Stimulated activated CD8-positive, alpha-beta memory T cell treated with anti-CD3 and anti-CD28 coated beads, Interleukin-4, amount 100 ng/mL, for 48 hours (primary cell): ENCODE results near the gene MCM8.
"Not testable (repeated sequence)": the region's sequence is repeated elsewhere in the genome, so short reads cannot be mapped to it uniquely, and the experiment has no call there.

Experiments
- DNase-seq: peaks from one replicate; pipeline ENCODE4 v3.0.0-alpha.2; 2020

The MCM8 gene

DNA sequence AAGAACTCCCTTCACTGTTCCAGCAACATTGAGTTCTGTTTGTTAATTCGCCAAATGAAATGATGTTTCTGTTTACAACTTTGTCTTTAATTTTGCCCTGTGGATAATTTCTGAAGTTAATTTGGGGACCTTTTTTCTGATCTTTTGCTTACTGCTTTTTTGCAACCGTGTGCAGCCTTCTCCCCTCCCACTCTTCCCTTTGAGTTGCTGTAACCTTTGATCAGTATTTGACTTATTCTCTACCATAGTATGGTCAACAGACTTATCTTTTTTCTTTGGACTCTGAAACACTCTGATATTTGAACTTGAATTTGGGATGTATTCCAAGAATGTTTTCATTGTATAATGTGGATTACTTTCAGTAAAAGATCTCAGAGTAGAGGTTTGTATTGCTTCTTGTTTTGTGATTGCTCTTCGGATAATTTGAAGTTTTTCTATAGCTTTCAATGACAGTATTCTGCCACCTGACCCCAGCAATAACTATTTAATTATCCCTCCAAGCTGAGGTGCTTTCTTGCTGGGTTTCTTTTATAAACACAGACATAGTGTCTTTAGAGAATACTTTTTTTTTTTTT is 57.2 kb downstream of the MCM8 start:
- no peak for DNase-seq

DNA sequence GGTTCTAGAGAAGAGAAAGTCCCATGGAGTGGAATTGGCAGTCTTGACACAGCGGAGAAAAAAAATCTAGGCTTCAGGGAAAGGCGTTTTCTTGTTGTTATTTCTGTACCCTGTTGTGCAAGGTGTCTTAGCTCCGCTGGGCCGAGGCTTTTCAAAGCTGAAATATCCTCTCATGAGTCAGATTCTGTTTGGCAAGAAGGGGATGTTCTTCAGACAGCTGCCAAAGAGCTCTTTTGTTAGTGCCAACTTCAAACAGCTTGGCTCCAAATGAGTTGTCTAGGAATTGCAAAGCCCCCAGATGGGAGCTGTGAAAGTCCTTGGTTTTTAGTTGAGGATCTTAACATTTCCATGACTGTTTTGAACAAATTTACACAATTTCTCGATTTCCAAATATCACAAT is 57.8 kb downstream of the MCM8 start:
- DNase-seq: no peak

DNA sequence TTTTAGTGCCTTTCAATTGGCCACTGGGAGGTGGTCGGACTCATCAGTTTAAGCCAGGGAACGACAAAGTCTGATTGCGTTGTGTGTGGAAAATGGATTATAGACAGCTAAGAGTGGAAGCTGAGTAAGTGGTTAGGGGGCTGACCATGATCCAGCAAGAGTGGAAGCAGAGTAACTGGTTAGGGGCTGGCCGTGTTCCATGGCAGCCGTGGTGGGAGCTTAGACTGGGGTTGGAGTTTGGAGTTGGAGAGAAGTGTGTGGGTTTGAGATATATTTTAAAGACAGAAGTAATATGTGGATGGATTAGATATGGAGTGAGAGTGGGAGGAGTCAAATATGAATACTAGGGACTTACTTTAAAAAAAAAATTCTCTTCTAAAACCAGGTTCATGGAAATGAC is 61.7 kb downstream of the MCM8 start:
- DNase-seq: no peak

DNA sequence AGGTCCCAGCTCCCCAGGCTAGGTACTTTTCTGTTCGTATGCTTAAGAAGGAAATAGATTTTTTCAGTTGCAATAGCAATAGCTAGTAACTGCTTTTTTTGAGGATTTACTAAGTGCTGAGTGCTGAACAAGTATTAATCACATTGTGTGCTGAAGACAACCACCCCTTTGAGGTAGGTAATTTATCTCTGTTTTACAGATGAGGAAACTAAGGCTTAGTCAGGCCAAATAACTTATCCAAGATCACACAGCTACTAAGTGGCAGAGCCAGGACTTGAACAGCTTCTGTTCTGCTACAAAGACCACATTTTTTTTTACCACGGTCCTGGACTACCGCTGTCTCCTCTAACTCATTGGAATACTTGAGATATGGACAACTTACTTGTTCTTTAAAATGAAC is 63.6 kb downstream of the MCM8 start:
- no peak for DNase-seq

DNA sequence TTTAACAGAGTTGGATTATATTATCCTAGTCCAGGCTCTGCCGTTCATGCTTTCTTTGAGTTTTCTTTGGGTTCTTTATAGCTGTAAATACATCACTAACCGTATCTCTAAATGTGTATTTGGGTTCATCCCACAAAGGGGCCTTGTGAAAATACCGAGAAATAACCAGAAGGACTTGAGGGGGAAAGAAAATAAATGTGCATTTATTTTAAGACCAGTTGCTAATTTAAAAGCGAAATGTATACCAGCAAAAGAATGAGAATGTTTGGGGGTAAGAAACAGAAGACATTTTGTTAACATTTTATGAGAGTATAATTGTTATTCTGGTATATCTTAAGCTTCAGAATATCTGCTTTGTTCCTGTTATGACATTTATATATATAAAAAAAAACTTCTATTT is 64.5 kb downstream of the MCM8 start:
- DNase-seq: no peak

DNA sequence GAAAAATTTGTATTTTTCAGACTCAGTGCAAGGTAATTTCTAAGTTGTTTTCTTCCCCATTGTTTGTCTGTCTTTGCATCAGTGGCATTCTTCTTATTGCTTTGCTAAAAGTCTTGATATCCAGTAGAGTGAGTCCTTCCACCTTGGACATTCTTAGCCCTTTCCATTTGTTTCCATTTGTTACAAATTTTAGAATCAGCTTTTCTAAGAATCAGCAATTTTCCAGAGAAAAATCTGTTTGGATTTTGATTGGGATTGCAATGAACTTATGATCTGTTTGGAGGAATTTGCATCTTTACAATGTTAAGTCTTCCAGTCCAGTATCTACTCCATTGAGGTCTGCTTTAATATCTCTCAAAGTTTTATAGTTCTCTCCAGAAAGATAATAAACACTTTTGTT is 67.0 kb downstream of the MCM8 start:
- DNase-seq: no peak

DNA sequence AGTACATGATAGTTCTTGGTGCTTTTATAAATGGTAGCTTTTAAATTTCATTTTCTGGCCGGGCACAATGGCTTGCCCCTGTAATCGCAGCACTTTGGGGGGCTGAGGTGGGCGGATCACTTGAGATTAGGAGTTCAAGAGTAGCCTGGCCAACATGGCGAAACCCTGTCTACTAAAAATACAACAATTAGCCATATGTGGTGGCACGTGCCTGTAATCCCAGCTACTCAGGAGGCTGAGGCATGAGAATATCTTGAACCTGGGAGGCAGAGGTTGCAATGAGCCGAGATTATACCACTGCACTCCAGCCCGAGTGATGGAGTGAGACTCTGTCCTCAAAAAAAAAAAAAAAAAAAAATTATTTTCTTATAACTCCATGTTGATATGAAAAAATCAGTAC is 67.4 kb downstream of the MCM8 start:
- no peak for DNase-seq

DNA sequence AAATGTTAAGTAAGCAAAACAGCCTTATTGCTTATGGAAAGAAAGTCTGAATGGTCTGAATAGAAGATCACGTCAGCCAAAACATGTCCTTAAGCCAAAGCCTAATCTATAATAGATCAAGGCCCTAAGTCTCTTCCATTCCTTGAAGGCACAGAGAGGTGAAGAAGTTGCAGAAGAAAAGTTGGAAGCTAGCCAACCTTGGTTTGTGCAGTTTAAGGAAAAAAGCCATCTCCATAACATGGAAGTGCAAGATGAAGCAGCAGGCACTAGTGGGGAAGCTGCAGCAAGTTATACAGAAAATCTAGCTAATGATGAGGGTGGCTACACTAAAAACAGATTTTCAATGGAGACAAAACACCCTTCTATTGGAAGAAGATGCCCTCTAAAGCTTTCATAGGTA is 74.3 kb downstream of the MCM8 start:
- no peak for DNase-seq

DNA sequence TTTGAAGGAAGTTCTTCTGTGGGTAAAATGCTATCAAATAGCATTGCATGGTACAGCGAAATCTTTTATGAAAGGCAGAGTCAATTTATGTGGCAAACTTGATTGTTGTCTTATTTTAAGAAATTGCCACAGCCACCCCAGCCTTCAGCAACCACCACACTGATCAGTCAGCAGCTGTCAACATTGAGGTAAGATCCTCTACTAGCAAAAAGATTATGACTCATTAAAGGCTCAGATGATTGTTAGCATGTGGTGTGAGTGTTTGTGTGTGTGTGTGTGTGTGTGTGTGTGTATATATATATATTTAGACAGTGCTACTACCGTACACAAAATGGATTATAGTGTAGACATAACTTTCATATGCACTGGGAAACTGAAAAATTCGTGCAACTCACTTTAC is 75.6 kb downstream of the MCM8 start:
- no peak for DNase-seq

DNA sequence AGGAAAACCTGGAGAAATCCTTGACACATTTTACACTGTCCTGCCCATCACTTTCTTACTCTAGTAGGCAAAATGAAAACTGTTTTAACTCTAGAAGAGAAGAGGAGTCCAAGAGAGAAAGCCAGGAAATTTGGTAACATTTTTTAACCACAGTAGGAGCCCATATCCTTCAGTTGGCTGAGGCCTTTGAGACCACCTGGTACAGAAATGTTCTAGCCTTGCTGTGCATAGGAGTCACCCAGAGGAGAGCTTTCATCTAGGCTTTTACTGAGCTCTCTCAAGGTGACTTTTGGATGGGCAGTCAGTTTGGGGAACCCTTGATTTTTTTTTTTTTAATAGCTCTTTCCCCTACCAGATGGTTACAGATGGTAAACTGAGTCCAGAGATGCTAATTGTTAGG is 78.4 kb downstream of the MCM8 start:
- no peak for DNase-seq

DNA sequence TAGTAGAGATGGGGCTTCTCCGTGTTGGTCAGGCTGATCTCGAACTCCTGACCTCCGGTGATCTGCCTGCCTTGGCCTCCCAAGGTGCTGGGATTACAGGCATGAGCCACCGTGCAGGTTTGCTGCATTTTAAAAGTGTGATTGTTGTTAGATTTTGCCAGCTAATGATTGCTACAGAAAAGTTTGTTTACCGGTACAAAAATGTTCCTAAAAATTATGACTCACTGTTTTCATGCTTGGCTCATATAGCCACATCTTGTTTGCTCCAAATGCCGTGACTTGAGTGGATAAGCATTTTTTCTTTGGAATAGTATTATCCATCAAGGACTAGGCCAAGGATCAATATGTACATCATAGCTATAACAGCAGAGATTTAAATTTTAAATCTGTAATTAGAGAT is 79.1 kb downstream of the MCM8 start:
- no peak for DNase-seq

DNA sequence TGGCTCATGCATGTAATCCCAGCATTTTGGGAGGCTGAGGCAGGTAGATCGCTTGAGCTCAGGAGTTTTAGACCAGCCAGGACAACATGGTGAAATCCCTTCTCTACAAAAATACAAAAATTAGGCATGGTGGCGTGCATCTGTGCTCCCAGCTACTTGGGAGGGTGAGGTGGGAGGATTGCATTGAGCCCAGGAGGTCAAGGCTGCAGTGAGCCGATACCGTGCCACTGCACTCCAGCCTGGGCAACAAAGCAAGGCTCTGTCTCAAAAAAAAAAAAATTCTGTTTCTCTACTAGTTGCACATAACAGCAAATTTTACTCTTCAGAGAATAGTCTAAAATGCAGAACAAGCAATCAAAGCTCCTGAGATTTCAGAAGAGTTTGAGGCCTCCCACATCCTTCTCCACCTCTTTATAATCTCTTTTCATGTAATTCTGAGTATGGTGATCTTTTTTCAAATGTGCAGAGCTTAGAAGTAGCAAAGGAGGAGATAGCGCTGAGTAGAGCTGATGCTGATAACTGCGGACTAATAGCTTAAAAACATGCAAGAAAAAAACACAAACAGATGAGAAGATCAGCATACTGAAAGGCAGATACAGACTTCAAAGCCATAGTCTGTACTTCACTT is 80.1 kb downstream of the MCM8 start:
- DNase-seq: no peak

DNA sequence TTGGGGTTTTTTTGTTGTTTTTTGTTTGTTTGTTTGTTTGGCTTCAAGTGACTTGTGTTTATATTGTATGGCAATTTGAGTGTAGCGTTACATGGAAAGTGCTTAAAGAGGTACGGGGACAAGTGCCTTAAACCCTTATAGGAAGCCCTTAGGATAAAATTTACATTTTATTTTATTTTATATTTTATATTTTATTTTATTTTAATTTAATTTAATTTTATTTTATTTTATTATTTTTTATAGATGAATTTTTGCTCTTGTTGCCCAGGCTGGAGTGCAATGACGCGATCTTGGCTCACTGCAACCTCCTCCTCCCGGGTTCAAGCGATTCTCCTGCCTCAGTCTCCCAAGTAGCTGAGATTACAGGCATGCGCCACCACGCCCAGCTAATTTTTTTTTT is 82.5 kb downstream of the MCM8 start:
- not testable (repeated sequence) for DNase-seq

DNA sequence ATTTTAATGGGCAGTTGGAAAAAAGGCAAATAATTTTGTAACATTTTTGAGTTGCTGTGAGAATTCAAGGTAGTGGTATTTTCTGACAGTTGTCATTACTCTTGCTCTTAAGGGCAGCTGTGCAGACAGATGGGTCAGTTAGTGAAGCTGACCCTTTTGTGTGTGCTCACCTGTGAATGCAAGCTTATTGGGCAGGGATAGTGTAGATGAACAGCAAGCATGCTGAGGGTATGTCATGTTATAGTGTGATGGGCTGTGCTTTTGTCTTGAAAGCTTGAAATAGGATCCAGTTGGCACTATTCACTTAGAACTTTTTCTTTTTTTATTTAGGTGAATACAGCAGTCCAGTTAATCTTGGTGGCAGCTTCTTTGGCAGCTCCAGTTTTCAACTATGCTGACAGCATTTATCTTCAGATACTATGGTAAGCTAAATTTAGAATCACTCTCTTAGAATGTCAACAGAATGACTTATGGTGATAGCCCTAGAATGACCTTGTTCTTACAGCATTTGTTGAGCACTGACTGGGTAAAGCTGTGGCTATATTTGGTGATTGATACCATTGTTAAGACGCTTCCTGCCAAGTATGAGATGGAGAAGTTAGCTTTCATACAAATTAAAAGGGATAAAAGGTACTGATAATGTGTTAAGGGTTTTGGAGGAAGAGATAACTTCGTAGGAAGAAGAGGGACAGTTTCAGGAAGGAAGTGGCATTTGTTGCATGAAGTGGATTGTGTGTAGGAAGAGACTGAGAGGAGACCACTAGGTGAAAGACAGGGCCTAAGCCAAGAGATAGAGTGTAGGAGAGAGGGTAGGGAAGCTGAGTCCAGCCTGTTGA is 83.9 kb downstream of the MCM8 start:
- DNase-seq: no peak

DNA sequence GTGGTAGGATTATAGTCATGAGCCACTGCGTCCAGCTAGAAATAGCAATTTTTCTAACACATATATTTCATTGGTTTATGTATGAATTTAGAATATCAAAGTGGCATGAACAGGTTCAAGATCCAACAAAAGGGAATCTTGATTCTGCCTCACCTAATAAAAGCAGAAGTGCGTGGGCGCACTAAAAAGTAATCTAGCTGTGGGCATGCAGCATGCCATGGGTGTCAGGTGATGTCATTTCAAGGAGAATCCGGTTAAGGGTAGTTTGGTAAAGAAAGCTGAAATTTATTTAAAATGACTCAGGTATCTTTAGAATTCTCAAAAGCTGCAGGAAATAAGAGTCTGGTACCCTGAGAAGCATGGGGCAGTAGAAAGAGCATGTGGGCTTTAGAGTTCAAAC is 85.8 kb downstream of the MCM8 start:
- DNase-seq: no peak

DNA sequence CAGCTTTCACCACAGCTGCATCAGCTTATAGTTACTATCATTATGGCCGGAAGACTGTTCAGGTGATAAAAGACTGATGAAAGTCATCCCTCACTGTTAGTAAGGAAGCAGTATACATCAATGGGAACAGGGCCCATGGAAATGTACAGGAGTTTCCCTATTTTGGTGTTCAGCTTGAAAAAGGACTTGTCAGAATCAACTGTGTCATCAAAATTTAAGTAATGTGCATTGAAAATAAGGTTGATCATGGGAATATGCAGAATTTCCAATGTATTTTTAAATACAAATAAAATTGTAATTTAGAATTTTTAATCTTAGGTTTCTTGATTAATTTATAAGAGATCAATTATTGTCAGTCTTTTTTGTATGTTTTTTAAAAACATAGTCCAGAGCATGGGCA is 86.6 kb downstream of the MCM8 start:
- no peak for DNase-seq

DNA sequence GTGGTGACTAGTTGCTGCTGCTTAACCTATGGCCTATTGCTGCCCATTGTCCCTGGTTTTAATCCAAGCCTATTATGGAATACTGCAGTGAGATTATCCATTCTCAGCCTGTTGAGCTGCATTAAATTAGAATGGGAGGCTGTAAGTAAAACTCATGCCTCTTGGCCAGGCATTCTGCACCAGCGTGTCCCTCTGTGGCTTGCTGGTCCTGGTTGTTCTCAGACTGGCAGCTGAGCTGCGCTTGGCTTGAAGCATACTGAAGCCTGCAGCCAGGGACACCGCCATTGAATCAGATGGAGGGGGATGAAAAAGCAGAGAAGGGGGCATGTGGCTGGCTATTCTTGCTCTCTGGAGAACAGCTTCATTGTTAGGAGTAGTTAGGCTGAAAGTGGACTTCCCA is 87.8 kb downstream of the MCM8 start:
- no peak for DNase-seq

DNA sequence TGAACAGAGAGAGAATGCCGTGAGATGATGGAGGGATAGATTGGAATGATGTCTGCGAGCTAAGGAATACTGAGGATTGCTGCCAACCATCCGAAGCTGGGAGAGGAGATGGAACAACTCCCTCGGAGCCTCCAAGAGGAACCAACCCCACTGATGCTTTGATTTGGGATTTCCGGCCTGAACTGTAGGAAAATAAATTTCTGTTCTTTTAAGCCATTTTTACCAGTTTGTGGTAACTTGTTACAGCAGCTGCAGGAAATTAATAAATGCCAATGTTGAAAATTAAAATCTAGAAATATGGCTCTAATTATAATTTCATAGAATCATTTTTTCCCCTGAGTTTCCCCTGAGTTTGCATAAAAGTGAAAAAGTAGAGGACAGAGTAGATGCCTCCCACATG is 89.3 kb downstream of the MCM8 start:
- DNase-seq: no peak

DNA sequence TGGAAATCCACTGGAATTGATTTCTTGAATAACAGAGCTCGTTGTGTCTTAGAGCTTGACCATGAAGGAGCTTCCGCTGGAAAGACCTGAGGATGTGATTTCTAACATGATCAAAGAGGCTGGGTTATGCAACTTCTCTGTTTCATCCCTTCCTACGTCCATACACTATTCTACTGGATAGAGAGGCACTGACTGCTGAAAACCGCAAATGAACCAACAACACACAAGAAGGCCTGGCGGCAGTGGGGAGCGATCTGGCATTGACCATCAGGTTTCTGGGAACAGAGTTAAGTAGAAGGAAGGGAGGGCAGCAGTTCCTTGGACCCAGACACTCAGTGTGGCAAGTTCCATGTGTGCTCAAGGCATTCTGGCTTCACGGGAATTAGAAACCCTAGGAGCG is 90.1 kb downstream of the MCM8 start:
- DNase-seq: no peak

DNA sequence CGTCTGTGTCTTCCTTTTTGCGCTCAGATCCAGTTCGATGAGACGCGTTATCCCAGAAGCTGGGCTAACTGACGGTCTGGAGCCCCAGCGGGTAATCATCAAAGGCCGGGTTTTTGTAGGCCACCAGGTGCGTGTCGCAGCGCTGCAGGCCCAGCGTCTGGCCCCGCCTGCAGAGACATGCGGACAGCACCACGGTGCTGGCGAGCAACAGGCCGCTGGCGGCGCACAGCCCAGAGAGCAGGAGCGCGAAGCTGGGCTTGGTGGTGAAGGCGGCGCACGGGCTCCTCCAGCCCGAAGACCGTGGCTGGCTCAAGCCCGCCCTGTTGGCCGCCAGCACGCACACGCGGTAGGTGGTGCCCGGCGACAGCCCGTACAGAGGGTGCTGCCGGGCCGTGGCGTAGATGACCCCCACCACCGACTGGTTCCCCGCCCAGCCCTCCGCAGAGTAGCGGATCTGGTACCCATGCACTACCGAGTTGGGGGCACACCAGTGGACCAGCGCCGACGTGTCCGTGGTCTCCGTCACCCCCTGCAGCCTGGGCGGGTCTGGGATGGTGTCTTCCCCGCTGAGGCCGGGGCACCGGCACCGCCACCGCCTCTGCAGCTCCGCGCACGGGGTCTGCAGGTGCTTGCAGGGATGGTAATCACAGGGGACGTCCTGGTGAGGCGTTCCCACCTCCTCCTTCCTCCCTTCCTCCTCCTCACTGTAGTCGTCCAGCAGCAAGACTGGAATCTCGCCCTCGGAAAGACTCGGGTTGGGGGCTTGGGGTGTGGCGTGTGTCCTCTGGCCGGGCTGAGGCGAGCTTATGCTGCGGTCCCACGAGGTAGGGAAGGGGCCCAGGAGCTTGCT is 90.7 kb downstream of the MCM8 start:
- no peak for DNase-seq

DNA sequence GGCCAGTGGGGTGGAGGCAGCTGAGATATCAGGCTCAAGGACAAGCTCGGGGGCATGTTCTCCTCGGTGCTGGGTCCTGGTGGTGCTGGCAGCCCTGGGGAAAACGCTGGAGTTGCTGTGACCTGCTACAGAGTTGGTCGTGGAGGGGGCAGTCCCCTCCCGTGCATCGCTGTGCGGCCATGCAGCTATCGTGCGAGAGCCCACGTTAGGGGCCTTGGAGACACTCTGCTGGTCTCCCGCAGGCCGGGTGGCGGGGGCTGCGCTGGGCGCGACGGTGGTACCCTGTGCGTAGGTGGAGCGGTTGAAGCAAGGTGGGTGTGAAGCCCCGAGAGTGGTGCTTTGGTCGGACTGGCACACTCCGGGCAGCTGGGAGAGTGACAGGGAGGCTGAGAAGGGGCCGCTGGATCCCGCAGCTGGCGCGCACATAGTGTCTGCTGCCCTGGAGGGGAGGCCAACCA is 91.4 kb downstream of the MCM8 start:
- DNase-seq: no peak

DNA sequence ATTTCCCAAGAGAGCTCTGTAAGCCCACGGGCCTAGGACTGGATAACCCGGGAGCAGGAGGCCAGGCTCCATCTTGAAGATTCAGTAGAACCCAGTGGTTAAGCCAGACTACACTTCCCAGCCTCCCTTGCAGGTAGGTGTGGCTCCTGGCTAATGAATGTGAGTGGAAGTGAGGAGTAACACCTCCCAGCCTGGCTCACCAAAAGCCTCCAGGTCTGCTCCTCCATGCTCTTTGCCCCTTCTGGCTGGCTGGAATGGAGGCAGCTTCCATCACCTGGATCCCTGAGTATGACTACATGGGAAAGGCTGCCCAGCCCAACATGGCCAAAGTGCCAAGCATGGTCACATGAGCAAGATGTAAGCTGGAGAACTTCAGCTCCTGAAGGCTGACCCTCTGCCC is 93.7 kb downstream of the MCM8 start:
- DNase-seq: no peak

DNA sequence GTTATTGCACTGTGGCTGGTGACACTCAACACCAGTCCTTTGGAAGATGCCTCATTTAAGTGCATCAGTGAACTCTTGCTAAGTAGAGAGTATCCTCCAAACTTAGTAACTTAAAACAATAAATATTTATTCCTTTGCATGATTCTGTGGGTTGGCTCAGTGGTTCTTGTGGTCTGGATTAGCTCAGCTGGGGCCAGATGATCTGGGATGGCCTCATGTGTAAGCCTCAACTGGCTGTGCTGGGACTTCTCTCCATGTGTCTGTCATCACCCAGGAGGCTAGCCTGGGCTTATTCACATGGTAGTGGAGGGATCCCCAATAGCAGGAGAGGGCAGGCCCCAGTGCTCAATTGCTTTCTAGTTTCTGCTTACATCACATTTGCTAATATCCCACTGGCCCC is 95.1 kb downstream of the MCM8 start:
- no peak for DNase-seq

DNA sequence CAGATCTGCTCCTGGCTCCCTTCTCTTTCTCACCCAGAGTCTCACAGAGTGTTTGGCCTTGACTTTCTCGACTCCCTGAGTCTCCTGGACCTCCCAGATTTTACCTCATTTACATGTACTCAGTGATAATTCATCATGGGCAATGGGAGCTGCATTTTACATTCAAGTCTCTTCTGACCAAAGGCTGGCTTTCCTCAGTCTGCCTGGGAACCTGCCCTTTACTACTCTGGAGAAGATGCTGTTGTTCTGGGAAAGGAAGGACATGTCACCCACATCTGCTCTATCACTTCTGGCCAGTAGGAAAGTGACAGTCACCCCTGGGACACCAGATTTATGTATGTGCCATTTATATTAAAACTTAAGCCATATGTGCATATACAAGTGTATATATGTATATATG is 96.0 kb downstream of the MCM8 start:
- no peak for DNase-seq
